HG03565 (cell line): Measurements from ENCODE around the gene ROGDI.

Source experiments
- ATAC-seq: cut with Tn5 transposase; IDR thresholded peaks from one replicate; pipeline ENCODE4 v1.9.1; 2021; ENCODE audit warnings: mild to moderate bottlenecking, moderate library complexity; ENCODE audit not compliant: unreplicated experiment

The ROGDI gene

GRCh38 chr16:4768549-4769305 lies 33.7 kb downstream of the ROGDI start:
- peak; percentile 45 for ATAC-seq

- ATAC-seq: no peak
Observed at GRCh38 chr16:4767872-4768548, 34.4 kb downstream of the ROGDI start.

- peak; percentile 83 for ATAC-seq
Observed at GRCh38 chr16:4766875-4767628, 35.4 kb downstream of the ROGDI start, which contains the start of gene ZNF500. Gene ZNF500 (minus strand): TSS chr16:4767162. CDS start chr16:4765978, 1,184 bp downstream.

- no peak for ATAC-seq
Observed at GRCh38 chr16:4765511-4766474, 36.6 kb downstream of the ROGDI start.

GRCh38 chr16:4763791-4764190 lies 38.6 kb downstream of the ROGDI start:
- ATAC-seq: no peak

- no peak for ATAC-seq
Observed at GRCh38 chr16:4762205-4762604, 40.2 kb downstream of the ROGDI start.

- no peak for ATAC-seq
Observed at GRCh38 chr16:4760221-4760910, 42.1 kb downstream of the ROGDI start.

GRCh38 chr16:4755687-4756086 lies 46.7 kb downstream of the ROGDI start:
- no peak for ATAC-seq

GRCh38 chr16:4754865-4755264 lies 47.6 kb downstream of the ROGDI start:
- ATAC-seq: no peak

GRCh38 chr16:4753227-4753626 lies 49.2 kb downstream of the ROGDI start:
- ATAC-seq: no peak

- no peak for ATAC-seq
Observed at GRCh38 chr16:4752351-4753100, 49.9 kb downstream of the ROGDI start.

- no peak for ATAC-seq
Observed at GRCh38 chr16:4750896-4751295, 51.5 kb downstream of the ROGDI start.

- ATAC-seq: no peak
Observed at GRCh38 chr16:4749700-4750257, 52.7 kb downstream of the ROGDI start.

GRCh38 chr16:4748682-4749411 lies 53.6 kb downstream of the ROGDI start:
- no peak for ATAC-seq

- no peak for ATAC-seq
Observed at GRCh38 chr16:4747906-4748681, 54.3 kb downstream of the ROGDI start.

- ATAC-seq: no peak
Observed at GRCh38 chr16:4746991-4747574, 55.4 kb downstream of the ROGDI start.
